ENCODE measurements around the gene CDH22.

The CDH22 gene

DNA sequence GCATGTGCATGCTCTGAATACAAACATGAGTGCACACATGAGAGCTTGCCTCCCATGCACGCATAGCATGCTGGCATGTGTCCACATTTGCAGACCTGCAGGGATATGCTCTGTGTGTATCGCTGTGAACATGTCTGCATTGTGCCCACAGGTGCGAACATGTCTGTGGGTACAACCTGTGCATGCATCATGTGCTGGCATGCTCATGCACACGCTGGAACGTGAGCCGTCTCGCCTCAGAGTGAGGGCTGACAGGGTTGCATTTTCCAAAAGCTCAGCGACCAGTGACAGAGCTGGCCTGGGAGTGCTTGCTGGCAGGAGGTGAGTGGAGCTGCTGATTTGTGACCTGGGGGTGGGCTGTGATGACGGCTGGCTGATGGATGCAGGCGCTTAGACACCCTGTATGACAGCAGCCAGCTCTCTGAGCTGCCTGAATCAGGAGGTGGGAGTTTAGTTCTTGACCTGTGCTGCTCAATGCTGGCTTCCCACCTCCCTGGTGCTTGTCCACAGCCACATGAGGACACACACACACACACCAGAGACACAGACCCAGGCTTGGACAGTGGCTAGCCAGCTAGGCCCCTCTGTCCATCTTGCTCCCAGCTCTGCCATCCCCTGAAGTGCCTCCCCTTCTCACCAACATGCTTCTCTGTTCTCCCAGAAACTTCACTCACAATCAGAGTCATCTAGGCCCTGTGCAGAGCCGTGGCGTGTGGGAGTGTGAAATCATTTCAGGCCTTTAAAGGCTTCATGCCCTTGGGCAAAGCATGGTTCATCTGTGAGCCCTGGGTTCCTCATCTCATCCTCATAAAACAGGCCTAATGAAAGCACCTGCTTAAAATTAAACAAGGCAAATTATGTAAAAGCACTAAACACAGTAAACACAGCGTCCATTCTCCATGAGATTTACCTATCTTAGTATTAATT is 138.8 kb downstream of the CDH22 start:
- TF ChIP-seq SIN3A (IDR thresholded peaks at IDR 0.05; ENCODE audit: borderline replicate concordance, insufficient read depth, low read length) (no peak), POLR2AphosphoS5 (IDR thresholded peaks at IDR 0.05; ENCODE audit: low read depth, low read length) (no peak), FOXP2 (optimal IDR thresholded peaks at IDR 0.05; ENCODE audit: borderline replicate concordance, extremely low read depth, extremely low read length, insufficient read depth) (no peak), TAF1 (IDR thresholded peaks at IDR 0.05; ENCODE audit: borderline replicate concordance, insufficient read depth, low read length) (no peak)
- TF ChIP-seq, protein P1, sequence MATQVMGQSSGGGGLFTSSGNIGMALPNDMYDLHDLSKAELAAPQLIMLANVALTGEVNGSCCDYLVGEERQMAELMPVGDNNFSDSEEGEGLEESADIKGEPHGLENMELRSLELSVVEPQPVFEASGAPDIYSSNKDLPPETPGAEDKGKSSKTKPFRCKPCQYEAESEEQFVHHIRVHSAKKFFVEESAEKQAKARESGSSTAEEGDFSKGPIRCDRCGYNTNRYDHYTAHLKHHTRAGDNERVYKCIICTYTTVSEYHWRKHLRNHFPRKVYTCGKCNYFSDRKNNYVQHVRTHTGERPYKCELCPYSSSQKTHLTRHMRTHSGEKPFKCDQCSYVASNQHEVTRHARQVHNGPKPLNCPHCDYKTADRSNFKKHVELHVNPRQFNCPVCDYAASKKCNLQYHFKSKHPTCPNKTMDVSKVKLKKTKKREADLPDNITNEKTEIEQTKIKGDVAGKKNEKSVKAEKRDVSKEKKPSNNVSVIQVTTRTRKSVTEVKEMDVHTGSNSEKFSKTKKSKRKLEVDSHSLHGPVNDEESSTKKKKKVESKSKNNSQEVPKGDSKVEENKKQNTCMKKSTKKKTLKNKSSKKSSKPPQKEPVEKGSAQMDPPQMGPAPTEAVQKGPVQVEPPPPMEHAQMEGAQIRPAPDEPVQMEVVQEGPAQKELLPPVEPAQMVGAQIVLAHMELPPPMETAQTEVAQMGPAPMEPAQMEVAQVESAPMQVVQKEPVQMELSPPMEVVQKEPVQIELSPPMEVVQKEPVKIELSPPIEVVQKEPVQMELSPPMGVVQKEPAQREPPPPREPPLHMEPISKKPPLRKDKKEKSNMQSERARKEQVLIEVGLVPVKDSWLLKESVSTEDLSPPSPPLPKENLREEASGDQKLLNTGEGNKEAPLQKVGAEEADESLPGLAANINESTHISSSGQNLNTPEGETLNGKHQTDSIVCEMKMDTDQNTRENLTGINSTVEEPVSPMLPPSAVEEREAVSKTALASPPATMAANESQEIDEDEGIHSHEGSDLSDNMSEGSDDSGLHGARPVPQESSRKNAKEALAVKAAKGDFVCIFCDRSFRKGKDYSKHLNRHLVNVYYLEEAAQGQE (IDR thresholded peaks at IDR 0.05; ENCODE audit: insufficient read depth in 1 of 2, low read depth in 2 of 2, low read length in 2 of 2) = no peak

DNA sequence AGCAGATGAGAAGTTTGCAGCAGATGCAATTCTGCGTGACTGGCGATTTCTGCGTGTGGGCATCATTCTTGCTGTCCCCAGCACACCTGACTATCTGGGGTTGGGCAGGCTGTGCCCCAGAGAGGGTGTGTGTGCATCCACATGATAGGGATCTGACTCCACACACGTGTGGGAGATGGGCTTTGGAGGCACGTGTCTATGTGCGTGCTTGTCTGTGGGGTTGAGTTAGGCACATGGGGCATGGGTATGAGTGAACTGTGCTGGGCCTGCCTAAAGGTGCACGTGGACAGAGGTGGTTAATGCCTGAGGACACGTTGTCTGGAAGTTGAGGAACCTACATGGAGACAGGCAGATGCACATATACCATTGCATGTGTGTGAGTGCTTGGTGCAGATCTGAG is 139.9 kb downstream of the CDH22 start:
- TF ChIP-seq TAF1 (IDR thresholded peaks at IDR 0.05; ENCODE audit: borderline replicate concordance, insufficient read depth, low read length) (no peak), POLR2AphosphoS5 (IDR thresholded peaks at IDR 0.05; ENCODE audit: low read depth, low read length) (no peak), FOXP2 (optimal IDR thresholded peaks at IDR 0.05; ENCODE audit: borderline replicate concordance, extremely low read depth, extremely low read length, insufficient read depth) (no peak), SIN3A (IDR thresholded peaks at IDR 0.05; ENCODE audit: borderline replicate concordance, insufficient read depth, low read length) (no peak)
- TF ChIP-seq, protein P1 (IDR thresholded peaks at IDR 0.05; ENCODE audit: insufficient read depth in 1 of 2, low read depth in 2 of 2, low read length in 2 of 2) = no peak

DNA sequence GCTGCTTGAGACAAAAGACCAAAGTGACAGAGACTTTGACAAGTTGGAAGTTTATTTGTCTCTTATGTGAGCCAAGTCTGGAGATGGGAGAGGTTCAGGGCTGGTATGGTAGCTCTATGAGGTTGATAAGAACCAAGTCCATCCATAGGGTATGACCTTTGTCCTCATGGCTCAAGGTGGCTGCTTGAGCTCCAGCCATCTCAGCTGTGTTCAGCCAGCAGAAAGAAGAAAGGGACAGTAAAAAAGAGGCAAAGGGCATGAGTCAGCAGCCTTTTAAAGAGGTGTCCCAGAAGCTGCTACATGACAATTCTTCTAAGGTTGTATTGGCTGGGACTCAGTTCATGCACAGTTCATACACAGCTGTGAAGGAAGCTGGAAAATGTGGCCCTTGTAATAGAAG is 141.2 kb downstream of the CDH22 start:
- TF ChIP-seq FOXP2 (optimal IDR thresholded peaks at IDR 0.05; ENCODE audit: borderline replicate concordance, extremely low read depth, extremely low read length, insufficient read depth) (no peak), POLR2AphosphoS5 (IDR thresholded peaks at IDR 0.05; ENCODE audit: low read depth, low read length) (no peak), SIN3A (IDR thresholded peaks at IDR 0.05; ENCODE audit: borderline replicate concordance, insufficient read depth, low read length) (no peak), TAF1 (IDR thresholded peaks at IDR 0.05; ENCODE audit: borderline replicate concordance, insufficient read depth, low read length) (no peak)
- TF ChIP-seq, protein P1 (IDR thresholded peaks at IDR 0.05; ENCODE audit: insufficient read depth in 1 of 2, low read depth in 2 of 2, low read length in 2 of 2) = no peak

DNA sequence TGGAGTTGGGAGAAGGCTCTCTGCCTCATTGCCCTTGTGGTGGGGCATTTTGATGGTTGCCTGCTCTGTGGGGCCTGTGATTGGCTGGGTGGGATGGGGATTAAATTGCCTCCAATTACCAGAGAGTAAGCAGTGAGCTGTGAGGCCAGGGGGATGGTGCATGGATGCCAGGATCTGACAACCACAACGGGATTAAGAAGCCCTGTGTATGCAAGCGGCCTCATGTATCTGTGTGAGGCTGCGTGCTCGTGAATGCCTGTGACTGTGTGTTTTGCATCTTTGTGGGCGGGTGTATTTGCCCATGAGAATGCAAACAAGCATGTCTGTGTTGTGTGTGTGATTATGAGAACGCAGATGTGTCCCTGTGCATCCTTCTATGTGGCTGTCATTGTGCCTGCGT is 144.0 kb downstream of the CDH22 start:
- TF ChIP-seq, protein P1 (IDR thresholded peaks at IDR 0.05; ENCODE audit: insufficient read depth in 1 of 2, low read depth in 2 of 2, low read length in 2 of 2) = no peak
- TF ChIP-seq FOXP2 (optimal IDR thresholded peaks at IDR 0.05; ENCODE audit: borderline replicate concordance, extremely low read depth, extremely low read length, insufficient read depth) = no peak
- no peak for TF ChIP-seq POLR2AphosphoS5 (IDR thresholded peaks at IDR 0.05; ENCODE audit: low read depth, low read length)
- no peak for TF ChIP-seq SIN3A (IDR thresholded peaks at IDR 0.05; ENCODE audit: borderline replicate concordance, insufficient read depth, low read length)
- no peak for TF ChIP-seq TAF1 (IDR thresholded peaks at IDR 0.05; ENCODE audit: borderline replicate concordance, insufficient read depth, low read length)
